Stimulated activated CD4-positive, alpha-beta T cell treated with anti-CD3 and anti-CD28 coated beads, TNF-alpha, amount 100 ng/mL, for 48 hours (primary cell): Measurements from ENCODE around the gene ALPI.

Experiments used
- DNase-seq, 3 donors: peaks; one replicate each; pipeline ENCODE4 v3.0.0-alpha.2; 2020; ENCODE audit warnings: low read depth in 3 of 3

Gene ALPI

GRCh38 chr2:232460171-232460570, 4.2 kb downstream of the ALPI start:
- DNase-seq, result no peak

GRCh38 chr2:232463701-232464543, 8.0 kb downstream of the ALPI start:
- no peak for DNase-seq

GRCh38 chr2:232464544-232464885, 8.6 kb downstream of the ALPI start:
- no peak for DNase-seq

- DNase-seq, result no peak
Observed at GRCh38 chr2:232465061-232465460, 9.1 kb downstream of the ALPI start.

- no peak for DNase-seq
Observed at GRCh38 chr2:232466221-232466620, 10.3 kb downstream of the ALPI start.

GRCh38 chr2:232473467-232473890, 17.5 kb downstream of the ALPI start:
- no peak for DNase-seq

- DNase-seq, result no peak
Observed at GRCh38 chr2:232476045-232476444, 20.1 kb downstream of the ALPI start.

- DNase-seq, result no peak
Observed at GRCh38 chr2:232476791-232477190, 20.8 kb downstream of the ALPI start.

GRCh38 chr2:232477751-232478510, 22.0 kb downstream of the ALPI start:
- DNase-seq, result no peak

GRCh38 chr2:232478571-232479340, 22.8 kb downstream of the ALPI start:
- no peak for DNase-seq

GRCh38 chr2:232479341-232480200, 23.6 kb downstream of the ALPI start:
- no peak for DNase-seq

- DNase-seq, result no peak
Observed at GRCh38 chr2:232480201-232481190, 24.5 kb downstream of the ALPI start.

GRCh38 chr2:232481322-232482140, 25.6 kb downstream of the ALPI start:
- no peak for DNase-seq

GRCh38 chr2:232482301-232483238, 26.6 kb downstream of the ALPI start:
- DNase-seq, result no peak

GRCh38 chr2:232483311-232483922, 27.5 kb downstream of the ALPI start:
- DNase-seq, result no peak

GRCh38 chr2:232483923-232484627, 28.1 kb downstream of the ALPI start:
- no peak for DNase-seq
